HG03432 (cell line): Measurements from ENCODE around the gene CLEC16A.
"Not testable (repeated sequence)": the region's sequence is repeated elsewhere in the genome, so short reads cannot be mapped to it uniquely, and the experiment has no call there.

Source experiments
- ATAC-seq: cut with Tn5 transposase; IDR thresholded peaks from one replicate; pipeline ENCODE4 v1.9.1; 2021; ENCODE audit warnings: mild to moderate bottlenecking, moderate library complexity; ENCODE audit not compliant: unreplicated experiment

CLEC16A gene

DNA sequence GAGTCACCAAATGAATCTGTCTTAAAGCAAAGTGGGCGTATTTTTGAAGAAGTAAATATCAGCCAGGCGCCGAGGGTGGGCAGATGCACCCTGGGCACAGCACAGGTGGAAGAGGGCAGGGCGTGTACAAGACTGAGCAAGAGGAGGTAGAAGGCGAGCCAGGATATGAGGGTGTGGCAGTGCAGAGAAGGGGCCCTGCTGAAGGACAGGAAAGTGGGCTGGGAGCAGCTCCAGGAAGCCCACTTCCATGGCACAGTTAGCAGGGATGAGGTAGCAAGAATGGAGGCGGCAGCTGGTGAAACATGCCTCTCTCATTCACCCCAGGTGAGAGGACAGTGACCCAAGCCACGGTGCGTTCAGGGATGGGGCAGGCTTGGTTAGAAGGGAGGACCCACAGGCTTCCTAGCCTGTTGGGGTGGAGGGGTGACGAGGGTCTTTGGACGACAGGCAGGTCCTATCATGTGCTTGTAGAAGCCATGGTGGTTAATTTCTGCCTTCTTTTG is 149.3 kb downstream of the CLEC16A start:
- ATAC-seq, result no peak

DNA sequence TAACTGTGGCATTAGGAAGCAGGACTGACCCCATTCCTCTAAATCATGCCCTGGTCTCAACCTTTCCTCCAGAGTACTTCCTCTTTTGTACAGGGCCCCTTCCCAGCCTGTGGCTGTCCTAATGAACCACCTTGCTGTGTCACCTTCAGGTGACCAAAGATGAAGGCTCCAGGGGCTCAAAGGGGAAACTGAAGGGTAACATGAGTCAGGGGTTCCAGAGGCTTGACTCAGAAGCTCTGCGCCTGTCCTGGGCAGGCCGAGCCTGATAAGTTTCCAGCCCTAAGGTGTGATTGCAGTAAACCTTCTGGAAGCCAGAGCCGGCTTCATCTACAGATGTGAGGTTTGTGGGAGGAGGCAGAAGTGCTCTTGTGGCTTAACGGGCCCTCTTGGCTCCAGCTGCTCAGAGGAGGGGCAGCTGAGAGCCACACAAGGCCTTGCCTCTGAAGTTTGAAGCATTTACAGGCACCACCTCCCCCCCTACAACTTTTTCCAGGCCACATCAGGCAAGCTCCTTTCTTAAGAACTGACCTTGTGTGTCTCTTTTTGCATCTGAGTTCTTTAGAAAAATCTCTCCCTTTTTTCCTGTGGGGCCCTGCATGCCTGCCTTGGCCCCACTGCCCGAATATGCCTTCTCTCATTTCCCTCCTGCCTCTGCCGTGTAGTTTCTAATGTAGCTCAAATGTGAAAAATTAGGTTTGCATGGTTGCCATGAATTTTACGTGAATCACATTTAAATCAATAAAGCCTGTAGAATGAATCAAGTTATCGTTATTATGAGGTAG is 149.9 kb downstream of the CLEC16A start:
- peak; percentile 73 for ATAC-seq

- peak; percentile 22 for ATAC-seq
Observed at GRCh38 chr16:11094857-11095565, 150.6 kb downstream of the CLEC16A start.

GRCh38 chr16:11095935-11096334 is 151.6 kb downstream of the CLEC16A start:
- no peak for ATAC-seq

DNA sequence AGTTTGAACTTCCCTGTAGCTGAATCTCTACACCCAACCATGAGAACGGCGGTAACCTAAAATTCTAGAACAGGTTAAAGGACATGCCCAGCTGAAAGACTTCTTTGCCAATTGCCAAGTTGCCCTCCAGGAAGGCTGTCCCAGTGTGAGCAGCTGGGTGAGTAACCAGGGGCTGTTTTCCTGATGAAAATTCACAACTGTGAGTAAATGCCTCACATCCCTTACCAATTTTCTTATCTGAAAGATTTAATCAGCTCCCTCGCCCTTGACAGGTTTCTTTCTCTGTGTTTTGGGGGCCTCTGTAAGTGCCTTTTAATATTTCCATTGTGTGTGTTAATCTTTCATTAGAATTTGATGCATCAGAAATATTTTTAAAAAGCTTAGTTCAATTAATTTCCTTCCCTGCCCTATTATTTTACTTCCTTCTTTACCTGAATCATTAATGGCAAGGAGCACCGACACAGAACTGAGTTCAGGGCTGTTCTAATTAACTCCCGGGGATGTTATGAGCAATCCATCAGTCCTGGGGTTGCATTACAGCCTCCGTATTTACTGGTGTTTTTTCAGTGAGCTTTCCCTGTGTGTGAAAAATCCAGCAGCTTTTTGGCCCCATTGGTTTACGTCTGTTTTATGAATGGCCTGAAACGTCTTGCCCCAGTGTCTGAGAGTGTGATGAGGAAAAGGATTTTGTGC is 152.9 kb downstream of the CLEC16A start:
- no peak for ATAC-seq

- ATAC-seq, result no peak
Observed at GRCh38 chr16:11097787-11098167, 153.4 kb downstream of the CLEC16A start.

DNA sequence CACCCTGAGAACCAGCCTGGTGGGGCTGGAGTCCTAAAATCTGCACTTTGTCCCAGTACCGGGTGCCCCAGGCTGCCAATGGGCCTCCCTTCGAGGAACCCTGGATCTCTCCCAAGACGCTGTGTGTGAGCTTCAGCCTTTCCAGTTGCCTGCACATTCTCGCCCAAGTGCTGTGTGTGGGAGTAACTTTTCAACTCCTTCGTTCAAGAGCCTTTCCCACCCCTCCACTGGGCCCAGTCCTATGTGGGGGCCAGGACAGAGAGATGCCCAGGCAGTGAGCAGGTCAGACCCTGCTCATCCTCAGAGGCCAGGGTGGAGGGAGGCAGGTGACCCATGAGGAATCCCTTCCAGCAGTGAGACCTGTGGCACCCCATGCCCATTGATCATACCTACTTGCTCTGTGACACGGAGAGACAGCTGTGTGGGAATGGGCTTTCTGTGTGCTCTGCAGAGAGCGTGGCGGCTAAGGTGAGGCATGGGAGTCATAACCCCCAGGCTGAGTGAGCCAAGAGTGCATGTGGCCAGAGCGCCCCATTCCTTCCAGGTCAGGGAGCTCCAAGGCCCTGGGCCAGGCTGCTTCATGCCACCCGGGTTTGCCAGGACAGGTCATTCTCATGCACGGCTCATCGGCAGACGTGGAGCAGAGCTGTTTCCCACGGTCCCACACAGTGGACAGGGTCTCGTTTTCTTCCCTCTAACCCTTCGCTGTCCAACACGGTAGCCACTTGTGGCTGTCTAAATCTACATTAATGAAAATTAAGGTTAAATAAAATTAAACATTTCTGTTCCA is 154.4 kb downstream of the CLEC16A start:
- no peak for ATAC-seq

DNA sequence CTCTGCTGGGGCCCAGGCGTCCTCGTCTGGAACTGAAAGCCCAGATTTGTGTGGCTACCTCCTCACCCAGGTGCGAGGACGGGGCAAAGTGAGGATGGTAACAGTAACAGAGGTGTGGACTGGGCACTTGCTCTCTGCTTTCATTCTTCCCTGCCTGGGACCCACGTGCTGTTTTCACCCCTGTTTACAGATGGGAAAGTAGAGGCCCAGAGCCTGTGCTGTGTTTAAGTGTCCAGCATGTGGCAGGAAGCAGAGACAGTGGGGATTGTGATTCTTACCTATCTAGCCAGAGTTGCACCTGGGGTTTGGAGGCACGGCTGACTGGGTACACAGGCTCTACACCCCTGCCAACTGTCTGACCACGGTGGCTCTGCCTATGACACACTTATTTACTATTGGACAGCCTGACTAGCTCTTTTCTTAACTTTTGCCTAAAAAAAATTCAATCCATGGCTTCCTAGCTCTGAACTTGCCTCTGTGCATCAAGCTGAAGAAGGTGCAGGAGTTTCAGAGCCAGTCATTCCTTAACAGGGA is 155.4 kb downstream of the CLEC16A start:
- ATAC-seq, result peak; percentile 24

GRCh38 chr16:11100239-11100750 is 155.9 kb downstream of the CLEC16A start:
- ATAC-seq, result peak; percentile 57

GRCh38 chr16:11101283-11101682 is 156.9 kb downstream of the CLEC16A start:
- no peak for ATAC-seq

DNA sequence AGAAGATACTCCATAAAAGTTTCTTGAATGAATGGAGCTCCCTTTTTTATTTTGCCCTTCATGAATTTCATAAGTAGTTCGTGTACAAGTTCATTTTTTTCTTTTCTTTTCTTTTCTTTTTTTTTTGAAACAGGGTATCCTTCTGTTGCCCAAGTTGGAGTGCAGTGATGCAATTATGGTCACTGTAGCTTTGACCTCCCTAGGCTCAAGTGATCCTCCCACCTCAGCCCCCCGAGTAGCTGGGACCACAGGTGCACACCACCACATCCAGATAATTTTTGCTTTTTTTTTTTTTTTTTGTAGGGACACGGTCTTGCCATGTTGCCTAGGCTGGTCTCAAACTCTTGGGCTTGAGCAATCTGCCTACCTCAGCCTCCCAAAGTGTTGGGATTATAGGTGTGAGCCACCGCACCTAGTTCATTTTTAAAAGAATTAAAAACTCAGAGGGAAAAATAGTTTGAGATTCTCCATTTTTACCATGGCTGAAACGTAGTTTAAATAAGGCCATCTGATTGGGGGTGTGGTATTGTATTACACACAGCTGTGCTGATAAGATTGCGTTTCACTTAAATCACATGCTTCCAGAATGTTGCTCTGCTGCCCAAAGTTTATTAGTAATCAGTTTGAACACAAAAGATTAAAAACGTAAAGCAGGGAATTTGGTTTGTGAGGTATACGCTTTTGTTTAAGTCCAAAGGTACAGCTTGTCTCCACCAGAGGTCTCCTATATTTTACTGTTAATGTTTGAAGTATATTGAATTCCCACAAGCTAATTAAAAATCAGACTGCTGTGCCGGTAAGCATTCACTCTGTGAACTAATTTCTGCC is 157.5 kb downstream of the CLEC16A start:
- ATAC-seq, result no peak

- ATAC-seq, result no peak
Observed at GRCh38 chr16:11102523-11102898, 158.1 kb downstream of the CLEC16A start.

GRCh38 chr16:11103301-11103700 is 158.9 kb downstream of the CLEC16A start:
- ATAC-seq, result not testable (repeated sequence)

DNA sequence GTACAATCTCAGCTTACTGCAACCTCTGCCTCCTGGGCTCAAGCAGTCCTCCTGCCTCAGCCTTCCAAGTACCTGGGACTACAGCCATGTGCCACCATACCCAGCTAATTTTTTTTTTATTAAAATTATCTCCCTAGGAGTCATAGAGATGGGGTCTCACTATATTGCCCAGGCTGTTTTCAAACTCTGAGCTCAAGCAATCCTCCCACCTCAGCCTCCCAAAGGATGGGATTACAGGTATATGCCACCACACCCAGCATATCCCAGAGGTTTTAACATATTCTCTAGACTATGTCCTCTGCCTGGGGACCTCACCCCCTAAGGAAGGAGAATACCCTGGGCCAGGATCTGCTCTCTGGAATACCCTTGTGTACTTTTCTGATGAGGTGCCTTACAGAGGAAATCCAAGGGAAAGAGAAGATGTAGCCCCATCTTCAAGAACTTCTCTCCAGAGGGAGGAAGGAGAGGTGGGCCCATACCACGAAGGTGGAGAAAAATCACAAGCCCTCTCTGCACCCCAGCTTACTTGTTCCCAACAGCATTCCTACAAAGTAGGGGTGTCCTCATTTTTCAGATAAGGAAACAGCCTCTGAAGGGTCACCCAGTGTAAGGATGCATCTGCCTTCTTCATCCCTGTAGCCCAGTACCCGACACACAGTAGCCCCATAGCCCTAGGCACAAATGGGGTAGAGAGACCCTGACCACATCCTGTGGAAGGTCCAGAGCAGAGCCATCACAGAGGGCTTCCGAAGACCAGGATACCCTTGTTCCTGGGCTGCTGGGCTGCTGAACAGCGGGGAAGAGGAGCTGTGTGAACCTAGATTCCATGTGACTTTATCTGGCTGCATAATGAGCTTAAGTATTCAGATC is 160.0 kb downstream of the CLEC16A start:
- ATAC-seq, result peak; percentile 27

DNA sequence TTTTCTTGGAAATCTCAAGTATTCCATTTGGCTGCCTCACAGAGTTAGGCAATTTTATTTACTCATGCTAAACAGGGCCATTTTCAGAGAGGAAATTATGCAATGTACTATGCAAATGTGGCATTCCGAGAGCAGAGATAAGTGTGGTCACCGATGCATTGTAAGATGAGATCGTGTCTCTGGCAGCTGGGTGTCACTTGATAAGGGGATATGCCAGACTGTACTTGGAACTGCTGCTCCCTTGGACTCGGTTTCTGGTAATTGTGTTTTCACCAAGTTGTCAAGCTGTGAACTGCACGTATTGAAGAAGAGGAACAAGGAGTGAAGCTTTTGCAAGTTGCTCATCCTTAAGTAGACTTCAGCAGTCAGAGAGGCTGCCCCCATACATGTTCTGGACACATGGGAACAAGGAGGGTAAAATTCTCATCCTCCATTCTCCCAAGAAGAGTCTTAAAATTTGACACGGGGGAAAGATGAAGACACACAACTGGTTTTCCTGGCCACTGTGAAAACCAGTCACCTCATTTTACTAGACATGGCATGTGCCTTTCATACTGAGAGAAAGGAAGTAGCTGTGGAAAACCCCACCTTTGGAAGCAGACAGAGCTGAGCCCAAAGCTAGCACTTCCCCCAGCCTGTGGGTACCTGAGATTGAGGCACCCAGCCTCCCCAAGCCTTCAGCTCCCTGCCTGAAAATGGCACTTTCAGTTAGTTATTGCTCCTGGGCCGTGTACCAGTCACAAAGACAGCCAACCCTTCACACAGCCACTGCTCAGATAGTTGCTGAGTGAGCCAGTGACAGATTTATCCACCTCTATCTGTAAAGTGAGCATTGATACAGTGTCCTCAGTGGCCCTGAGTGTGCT is 160.9 kb downstream of the CLEC16A start:
- ATAC-seq, result peak; percentile 74

DNA sequence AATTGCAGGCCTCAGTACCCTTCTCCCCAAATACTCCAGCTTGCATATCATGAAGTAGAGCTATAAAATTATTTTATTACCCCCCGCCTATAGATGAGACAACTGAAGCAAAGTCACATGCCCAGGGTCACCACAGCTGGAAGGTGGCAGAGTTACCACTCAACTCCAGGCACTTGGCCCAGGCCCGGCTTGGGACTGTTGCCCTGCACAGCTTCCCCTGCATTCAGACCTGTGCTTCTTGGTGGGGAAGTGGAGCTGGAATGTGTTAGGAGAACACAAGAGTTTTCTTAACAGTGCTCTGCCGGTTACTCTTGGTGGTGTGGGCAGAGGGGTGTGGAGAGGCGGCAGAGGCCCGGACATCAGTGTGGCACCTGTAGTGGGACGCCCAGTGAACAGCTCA is 162.4 kb downstream of the CLEC16A start:
- ATAC-seq, result no peak

DNA sequence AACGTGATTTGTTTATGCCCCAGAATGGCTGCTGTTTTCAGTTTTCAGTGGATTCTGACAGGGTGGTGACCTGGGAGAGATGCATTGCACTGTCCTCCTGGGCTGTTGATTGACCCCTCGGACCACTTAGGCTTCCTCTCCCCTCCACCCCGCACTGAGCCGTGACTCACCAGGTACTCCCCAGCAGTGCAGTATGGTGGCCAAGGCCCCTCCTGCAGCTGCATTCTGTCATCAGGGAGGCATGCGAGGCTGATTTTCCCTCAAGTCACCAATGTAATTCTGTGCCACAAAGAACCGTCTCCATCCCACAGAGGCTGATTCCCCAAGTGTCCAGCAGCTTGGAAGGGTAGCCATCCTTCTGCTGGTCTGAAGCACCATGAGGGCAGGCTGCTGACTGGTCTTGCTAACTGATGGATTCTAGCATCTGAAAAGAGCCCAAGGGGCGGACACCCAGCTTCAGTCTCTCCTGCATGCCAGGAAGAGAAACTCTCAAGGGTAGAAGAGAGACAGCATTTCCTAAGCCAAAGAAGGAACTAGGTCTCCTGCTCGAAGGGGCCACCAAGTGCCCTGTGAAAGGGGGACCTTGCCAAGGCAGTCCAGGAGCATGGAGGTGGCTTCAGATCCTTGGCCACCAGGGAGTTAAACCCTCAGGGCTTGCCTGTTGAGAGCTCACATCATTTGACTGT is 163.6 kb downstream of the CLEC16A start:
- no peak for ATAC-seq
